Measurements from ENCODE around the gene RNU1-2.

- TF ChIP-seq CTCF (conservative IDR thresholded peaks at IDR 0.05; ENCODE audit: low read depth, low read length), result no peak
- TF ChIP-seq EZH2 (IDR thresholded peaks at IDR 0.05; ENCODE audit: borderline replicate concordance, low read depth, low read length, poor library complexity, severe bottlenecking), result no peak
These were observed 42.9 kb downstream of the RNU1-2 start for GRCh38 chr1:16938351-16939321.
